Fibroblast of skin of scalp (primary cell): ENCODE results near the gene ARHGAP44.

Experiments used
- DNase-seq: peaks from one replicate; pipeline ENCODE4 v3.0.0-alpha.2; 2013

The ARHGAP44 gene

DNA sequence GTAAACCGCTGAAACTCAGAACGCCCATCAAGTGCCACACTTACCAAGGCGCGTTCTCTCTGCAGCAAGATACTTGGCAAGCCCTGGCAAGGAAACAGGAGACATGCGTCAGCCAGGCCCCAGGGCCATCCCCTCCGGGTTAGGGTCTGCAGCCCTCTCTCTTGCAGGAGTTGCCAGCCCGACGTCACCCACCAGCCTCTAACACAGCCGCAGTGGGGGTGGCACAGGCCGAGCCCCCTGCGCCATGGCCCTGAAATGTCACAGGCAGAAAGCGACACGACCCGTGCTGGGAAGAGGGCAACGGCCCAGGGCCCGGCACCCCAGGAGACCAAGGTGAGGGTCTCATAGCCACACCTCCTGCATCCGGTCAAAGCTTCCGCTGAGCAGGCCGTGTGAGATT, 206.6 kb downstream of the ARHGAP44 start:
- DNase-seq: no peak

DNA sequence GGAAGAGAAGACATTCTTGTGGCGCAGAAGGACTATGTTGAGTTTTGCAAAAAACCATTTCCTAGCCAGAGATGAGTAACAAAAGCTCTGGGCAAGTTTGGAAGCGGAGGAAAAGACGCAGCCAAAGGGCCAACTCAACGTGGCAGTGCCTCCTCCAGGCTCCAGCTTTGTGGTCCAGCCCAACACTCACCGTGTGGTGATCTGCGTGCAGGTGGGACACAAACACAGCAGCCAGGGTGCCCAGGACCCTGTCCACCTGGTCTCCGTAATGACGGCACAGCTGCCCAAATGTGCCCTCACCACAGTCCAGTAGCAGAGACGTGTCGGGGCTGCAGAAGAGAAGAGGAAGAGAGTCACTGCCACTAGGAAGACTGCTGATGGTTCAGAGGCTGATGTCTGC, 207.1 kb downstream of the ARHGAP44 start:
- DNase-seq: no peak

DNA sequence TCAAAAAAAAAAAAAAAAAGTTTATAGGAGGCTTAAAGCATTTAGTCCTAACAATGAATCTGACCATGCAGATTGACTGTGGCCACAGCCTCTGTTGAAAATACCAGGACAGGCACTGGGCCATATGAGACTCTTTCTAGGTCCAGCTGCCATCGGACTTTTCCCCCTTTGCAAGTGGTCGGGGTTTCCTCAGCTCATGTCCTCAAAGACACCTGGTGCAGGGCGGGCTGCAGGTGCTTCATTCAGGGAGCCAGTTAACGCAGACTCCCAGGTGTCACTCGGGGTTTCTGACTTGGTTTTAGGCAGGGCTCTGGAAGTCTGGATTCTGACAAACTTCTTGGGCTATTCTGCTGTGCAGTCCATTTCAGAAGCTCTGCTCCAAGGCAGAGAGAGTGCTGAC, 207.6 kb downstream of the ARHGAP44 start:
- DNase-seq: no peak

DNA sequence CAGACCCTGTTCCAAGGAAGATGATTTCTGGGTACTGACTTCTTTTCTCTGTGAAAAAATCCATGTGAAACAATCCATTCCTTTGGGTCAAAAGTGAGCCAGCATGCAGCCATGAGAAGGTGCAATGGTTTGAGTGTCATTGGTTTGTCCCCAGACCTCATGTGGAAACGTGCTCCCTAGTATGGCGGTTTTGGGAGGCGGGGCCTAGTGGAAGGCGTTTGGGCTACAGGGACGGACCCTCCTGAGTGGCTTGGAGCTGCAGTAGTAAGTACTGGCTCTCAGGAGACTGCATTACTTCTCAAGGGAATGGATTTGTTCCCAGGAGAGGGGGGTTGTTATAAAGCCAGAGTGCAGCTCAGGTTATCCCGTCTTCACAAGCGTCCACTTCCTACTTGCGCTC, 209.2 kb downstream of the ARHGAP44 start:
- no peak for DNase-seq

DNA sequence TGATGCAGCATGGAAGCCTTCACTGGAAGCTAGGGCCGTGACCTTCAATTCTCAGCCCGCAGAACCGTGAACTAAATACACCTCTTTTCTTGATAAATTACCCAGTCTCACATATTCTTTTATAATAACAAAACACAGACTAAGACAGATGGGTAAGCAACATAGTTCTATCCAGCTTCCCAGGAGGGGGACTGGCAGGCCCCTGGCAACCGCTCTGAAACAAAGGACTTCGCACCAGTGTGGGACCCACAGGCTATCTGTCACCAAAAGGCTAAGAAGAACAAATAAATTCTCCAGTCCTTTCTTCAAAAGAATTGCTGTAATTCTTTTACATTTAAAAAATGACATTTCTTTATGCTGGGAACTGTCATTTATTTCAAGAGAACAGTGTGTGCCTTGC, 209.6 kb downstream of the ARHGAP44 start:
- no peak for DNase-seq

DNA sequence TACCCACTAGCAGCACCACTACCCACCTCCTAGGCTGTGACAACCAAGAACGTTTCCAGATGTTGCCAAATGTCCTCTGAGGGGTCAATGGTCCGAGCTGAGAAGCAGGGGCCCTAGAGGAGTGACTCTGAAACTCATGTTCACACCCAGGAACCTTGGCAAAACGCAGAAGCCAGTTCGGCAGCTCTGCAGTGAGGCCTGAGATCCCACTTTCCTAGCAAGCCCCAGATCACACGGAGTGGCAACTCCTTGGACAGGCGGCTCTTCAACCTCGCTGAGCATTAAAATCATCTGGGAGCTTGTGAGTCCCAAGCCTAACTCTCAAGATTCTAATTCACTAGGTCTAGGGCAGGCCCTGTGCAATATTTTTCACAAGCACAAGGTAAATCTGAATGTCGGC, 211.3 kb downstream of the ARHGAP44 start:
- no peak for DNase-seq

DNA sequence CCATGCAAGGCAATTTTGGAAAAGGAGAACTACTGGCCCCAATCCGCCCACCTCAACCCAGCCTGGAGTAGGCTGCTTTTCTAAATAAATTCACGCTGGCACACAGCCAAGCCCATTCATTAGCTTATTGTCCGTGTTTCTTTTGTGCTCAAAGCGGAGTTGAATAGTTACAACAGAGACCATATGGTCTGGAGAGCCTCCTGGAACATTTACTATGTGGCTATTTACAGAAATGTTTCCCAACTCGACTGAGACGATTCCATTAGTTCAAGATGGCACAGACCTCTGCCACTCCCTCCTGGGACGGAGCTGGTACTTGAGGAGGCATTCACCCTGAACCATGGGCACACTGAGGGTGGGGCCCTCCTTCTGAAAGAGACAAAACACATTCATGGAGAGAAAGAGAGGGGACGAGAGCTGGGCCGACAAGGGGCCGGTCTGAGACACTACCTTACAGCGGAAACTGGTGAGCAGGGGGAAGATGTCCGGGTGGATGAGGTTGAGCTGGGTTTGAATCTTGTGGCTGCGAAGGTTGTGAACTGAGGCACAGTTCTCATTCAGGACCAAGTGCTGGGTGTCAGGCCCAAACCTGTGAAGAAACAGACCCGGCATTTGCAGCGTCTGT, 212.8 kb downstream of the ARHGAP44 start:
- no peak for DNase-seq

DNA sequence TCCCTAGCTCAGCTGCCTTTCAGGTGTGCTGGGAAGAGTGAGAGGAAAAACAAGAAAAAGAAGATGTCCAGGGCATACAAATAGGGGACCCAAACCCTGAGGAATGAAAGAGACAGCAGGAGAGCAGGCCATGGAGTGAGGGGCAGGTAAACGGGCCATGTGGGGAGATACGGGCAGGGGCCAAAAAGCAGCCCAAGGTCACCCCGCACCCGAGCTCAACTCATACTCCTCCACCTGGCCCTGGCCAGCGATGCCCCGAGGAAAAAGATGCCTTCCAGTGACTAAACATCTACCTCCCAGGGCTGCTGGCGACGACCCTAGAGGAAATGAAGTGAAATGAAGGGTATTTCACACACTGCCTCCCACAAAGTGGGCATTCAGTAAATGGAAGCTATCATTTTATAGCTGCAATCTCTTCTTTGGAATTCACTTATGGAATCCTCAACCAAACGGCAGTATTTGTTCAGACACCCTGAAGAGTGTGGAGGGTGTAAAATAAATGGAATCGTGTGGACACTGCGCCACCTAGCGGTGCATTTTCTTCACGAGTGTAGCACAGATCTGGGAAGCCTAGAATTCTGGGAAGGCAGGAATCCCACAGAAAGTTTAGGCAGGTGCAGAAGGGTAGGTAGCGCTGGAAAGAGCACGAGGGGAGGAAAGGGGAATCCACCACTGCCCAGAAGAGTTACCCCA, 213.6 kb downstream of the ARHGAP44 start:
- DNase-seq: peak; percentile 78

DNA sequence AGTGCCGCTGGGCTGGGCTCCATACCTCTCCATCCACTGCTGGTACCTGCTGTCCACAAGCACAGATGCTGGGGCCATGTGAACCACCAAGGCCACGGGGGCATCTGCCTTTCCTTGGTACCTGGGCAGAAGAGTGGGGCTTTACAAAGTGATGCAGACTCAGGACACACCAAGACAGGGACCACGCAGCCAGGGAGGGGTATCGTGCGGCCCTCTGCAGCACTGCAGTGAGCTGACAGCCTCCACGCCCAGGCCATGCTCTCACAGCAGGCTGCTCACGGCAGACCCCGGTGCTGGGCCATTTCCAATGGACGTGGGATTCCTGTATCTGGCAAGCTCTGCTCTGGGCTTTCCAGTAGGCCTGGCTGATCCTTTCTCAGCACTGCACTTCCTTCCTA, 214.2 kb downstream of the ARHGAP44 start:
- no peak for DNase-seq

DNA sequence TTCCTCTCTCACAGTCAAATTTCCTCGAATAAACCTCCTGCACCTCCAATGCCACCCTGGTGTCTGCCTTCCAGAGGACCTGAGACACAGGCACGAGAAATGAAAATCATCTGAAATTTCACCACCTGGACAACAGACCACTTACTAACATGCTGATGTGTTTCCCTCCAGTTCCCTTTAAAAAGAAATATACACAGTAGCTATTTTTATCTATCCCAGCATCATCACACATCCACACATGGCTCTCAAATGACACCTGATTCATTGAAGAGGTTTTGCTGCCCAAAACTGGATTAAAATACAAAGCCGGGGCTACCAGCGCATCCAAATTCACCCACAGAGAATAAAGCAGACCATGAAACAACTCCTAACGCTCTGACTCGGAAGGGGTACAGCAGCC, 214.6 kb downstream of the ARHGAP44 start:
- DNase-seq: no peak

DNA sequence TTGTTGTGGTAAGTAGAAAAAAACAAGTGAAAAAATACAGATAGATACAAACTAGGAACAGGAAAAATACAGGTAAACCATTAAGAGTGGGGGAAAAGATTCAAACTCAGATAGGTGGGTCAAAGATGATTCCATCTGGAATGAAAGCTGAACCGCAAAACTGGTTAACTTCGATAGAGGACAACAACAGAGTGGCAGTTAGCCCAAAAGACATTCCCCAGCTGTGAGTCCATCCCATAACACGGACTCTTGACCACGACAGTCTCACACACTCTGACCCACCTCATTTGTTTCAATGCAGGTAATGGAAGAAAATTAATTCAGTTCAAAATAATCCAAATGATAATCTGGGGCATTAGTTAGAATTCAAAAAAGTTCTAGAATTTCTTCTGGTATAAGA, 215.0 kb downstream of the ARHGAP44 start:
- DNase-seq: no peak

DNA sequence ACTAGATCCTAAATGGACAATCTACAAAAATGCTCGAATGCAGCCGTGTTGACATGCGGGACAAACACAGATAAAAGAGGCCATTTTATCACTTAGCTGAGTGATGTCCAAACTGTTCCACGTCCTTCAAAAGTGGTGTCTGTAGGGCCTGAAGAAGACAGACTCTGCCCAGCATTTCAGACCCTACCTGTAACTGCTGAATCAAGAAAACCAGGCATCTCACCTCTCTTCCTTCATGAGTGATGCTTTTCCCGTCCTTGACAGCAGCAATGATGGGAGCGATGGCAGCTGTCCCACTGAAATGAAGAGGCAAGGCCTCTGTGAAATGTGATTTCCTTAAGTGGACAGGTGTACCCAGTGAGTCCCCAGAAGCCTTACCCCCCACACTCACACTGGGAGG, 216.2 kb downstream of the ARHGAP44 start:
- DNase-seq: no peak

DNA sequence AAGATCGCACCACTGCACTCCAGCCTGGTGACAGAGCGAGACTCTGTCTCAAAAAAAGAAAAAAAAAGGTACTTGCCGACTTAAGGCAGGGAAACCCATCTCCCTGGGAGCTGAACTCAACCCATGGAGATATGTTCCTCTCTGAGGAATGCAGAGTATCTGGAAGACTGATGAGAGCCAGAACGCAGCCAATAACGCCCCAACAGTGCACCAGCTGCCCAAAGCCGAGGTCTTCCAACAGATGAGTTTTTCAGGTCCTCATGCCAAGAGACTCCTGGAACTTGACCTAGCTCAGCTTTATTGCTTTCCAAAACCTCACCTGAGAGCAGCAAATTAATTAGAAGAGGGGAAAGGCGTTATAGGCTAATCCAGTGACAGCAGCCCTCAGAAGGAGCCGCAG, 219.2 kb downstream of the ARHGAP44 start:
- no peak for DNase-seq

DNA sequence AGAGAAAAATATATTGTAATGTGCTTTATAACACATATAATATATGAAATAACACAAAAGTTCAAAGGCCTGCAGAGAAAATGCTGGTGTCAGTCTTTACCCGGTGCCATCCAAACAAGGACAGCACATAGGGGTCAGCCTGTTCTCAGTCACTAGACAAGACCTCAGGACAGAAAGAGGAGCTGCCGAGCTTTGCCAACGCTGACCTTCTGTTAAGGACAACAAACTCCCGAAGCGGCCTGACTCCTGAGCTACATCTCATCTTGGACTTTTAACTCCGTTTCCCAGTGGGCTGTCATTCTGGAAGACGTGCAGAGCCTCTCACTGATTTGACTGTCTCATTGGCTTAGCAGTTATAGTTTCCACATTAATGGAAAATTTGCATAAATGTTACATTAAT, 221.7 kb downstream of the ARHGAP44 start:
- DNase-seq: no peak

DNA sequence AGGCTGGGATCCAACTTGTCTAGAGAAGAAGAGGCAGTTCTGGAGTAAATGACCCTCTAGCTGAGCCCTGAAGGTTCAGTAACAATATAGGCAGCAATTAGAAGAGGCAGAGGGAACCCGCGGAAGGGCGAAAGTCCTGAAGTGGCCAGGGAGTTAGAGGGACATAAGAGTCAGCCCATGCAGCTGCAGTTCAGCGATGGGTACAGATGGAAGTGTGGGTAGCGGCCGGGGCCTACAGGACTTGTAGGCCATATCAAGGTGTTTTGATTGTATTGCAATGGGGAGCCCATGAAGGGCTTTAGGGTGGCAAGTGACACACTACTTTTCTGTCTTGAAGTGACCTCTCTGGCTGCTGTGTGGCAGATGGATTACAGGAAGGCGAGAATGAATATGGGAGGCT, 225.5 kb downstream of the ARHGAP44 start:
- no peak for DNase-seq

DNA sequence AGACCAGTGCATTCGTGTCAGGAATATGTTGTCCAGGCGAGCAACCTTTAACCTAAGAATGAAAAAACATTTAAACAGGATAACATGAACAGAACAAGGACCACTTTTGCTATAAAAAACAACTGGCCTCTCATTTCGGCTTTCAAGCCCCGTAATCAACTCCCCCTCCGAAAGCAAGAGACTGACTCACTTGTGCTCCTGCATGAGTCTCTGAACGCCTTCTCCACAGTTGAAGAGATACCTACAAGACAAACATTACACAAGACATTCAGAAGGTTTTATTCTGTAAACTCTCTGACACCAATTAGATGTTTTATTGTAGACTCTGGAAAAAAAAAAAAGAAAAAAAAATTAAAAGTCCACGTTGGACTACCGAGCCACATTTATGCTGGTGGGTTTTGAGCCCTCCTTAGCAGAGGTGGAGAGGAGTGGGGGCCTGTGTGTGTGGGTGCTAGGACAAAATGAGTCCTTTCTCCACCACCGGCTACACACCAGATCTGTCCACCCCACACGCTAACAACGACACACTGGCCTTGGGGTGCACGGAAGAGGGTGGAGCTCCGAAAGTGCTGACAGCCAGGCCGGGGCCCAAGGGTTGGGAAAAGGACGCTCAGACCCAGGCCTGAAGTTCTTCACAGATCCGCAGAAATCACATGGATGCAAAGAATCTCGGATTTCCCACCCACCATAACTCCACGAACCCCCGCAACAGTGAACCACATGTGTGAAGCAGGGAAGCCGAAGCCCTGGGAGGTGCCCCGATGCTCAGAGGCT, 227.8 kb downstream of the ARHGAP44 start:
- DNase-seq: no peak

DNA sequence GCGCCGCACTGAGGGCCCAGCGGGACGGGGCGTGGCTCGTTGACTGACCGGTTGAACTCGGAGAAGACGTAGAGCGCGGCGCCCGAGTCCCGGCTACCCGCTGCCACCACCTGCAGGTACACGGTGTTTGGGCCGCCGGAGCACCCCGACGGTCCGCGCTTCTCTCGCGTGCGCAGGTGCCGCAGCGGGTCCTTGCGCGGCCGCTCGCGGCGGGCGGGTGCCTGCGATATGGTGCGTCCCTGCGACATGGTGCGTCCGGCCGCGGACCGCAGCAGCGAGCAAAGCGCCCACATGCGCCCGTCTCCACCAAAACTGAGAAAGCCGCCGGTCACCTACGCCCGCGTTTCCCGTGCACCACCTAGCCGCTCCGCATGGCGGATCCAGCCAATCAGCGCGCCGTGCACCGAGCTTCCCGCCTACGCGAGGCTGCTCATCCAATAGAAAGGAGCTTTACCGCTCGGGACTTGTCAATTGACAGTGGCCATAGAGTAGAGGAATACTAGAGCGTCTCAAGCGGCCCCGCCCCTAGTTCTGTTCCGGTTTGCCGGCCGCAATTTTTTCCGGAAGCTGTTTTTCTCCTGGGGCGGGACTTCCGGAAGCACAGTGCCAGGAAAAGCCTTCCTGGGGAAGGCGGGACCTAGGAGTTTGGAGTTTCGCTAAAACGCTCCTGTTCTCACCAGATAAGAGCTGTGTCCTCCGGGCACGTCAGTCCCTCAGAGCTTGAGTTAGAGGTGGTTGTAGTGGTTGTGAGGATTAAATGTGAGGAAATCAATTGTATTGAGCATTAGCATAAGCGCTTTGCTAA, 228.6 kb downstream of the ARHGAP44 start, which contains the start of gene ELAC2:
Gene ELAC2, minus strand, starts transcription at position 373 of the 805 bp plus-strand sequence. Its CDS starts 80 bp downstream, at position 293.
- peak; percentile 99 for DNase-seq

DNA sequence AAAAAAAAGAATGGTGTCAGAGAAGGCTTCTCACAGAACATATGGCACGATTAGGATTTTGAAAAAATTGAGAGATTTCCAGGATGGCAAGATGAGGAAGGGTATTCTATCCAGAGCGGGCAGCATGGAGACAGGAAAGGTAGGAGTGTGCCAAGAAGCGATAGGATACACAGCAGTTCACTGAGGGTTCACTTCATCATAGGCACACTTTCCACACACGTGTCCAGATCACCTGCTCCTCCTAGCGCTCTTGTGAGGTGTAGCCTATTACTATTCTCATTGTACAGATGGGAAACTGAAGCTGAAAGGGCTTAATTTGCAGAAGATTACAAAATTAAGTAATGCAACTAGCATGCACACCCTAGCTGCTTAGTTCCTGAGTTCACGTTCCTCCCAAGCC, 234.7 kb downstream of the ARHGAP44 start:
- DNase-seq: no peak

DNA sequence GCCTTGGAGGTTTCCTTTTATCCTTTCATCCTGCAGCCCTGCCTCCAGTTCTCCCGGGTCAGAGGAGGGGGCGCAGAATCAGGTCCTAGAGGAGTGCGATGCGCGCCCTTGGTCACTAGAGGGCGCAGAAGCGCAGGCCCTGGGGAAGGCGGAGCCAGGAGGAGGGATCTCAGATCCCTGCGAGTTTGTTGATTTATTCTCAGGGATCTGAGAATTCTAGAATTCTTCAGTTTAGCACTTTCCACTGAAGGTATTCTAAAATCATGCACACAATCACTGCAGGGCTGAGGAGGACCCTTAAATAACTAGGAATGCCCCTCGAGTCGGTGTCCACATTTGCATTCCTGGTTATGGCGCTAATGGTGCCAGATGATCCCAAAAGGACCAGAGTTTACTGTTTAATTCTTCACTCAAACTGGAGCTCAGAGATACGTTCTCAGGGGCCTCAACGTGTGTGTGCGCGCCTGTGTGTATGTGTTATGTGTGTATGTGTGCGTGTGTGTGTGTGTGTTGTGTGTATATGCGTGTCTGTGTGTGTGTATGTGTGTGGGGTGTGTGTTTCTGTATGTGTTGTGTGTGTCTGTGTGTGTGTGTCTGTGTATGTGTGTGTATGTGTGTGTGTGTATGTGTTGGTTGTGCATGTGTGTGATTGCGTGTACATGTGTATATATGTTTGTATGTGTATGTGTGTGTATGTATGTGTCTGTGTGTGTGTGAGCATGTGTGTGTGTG, 235.4 kb downstream of the ARHGAP44 start:
- peak; percentile 60 for DNase-seq

DNA sequence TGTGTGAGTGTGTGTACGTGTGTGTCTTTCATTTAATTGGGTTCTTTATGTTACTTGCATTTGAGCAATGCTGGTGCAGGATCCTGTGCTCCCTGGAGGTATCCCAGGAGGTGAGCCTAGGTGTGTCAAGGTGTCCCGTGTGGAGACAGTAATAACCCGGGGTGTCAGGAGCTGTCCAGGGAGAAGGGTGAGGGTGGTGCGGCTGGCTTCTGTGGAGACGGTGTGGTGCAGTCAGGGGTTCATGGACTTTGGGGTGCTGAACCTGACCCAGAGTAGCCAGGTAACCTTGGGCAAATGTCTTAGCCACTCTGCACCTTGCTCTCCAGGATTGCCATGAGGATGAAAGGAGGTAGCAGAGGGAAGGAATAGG, 235.9 kb downstream of the ARHGAP44 start:
- DNase-seq: no peak

DNA sequence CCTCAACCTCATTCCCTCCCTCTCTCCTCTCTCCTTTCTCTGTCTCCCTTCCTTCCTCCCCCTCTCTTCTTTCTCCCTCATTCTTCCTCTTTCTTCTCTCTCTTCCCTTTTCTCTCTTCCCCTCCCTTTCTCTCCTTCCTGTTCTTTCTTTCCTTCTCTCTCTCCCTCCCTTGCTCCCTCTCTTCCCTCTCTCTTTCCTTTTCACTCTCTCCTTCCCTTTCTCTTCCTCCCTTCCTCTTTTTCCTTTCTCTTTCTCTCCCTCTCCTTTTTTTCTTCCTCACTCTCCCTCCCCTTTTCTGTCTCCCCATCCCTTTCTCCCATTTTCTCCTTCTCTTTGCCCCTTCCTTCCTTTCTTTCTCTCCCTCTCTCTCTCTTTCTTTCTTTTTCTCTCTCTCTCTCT, 236.4 kb downstream of the ARHGAP44 start:
- no peak for DNase-seq

DNA sequence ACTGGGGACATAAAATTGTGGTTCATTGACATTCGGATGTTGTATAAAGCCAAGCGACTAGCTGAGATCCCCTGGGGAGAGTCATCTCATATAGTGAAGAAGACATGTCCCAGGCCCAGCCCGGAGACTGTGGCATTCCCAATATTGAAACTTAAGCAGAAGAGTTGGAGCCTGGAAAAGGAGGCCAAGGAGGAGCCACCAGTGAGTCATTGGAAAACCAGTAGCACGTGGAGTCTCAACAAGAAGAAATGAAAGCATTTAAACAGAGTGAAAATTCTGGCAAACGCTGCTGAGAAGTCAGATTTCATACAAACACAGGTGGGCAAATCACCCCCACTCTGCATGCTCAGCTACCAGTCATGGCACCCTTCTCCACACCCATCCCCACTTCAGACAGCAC, 237.9 kb downstream of the ARHGAP44 start:
- peak; percentile 31 for DNase-seq
